ENCODE data around the gene ZG16B. TPM values are rescaled to one million over a fixed set of nuclear protein-coding genes. Genes with fewer than 3 reads are reported as not detected.

Gene ZG16B
- total RNA-seq, 1 donor, result 1.2 TPM

DNA sequence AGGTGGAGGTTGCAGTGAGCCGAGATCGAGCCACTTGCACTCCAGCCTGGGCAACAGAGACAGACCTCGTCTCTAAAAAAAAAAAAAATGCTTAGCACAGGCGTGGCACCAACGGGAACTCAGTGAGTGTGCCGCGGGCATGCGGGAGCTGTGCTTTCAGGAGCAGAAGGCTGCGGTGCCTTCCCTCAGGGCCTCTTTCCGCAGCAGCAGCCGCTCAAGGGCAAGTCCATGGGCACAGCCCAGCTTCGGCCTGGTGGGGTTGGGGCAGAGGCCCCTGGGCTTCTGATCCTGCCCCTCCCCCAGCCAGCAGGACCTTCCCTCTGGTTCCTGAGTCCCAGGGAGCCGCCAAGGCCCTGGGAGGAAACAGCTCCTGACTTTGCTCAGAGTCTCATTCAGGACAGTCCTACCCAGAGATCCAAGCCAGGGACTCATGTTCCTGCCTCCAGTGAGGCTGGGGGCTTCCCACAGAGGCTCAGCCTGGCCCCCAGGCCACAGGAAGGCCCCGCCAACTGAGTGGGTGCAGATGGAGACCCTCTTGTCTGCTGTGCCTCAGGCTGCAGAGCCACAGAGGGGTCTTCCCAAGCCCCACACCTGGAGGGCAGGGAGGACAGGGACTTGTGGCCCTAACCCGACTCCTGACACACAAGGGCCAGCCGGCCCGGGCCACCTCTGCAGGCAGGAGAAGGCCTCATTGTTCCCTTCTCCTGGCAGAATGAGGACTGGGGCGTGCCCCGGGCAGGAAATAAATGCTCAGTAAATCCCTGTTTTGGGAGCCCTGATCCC, 3.3 kb upstream of the ZG16B start:
- Histone ChIP-seq H3K9me3 (ENCODE audit: low read depth, low read length) (no peaks in the 10 kb centered on the region), H3K4me1 (ENCODE audit: insufficient read depth, low read length) (peaks cover 11% of the 10 kb centered on the region), H3K4me3 (ENCODE audit: low read length) (no peak overlapping the region), H3K27me3 (ENCODE audit: insufficient read depth, low read length) (no peaks in the 10 kb centered on the region)

DNA sequence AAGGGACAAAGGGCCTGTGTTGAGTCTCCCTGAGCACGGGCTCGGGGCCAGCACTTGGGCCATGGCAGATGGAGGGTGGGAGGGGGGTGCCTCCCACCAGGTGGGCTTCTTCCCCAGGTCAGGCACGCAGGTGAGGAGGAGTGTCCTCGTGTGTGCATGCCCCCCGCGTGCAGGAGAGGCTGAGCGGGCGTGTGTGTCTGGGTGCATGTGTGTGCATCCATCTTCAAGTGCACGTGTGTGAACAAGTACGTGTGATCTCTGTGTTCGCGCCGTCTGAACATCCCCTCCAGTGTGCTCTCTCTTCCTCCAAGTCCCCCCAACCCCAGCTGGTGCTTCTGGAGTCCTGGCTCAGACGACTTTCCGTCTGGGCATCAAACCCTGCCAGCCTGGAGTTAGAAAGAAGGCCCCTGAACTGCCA, 2.7 kb upstream of the ZG16B start:
- Histone ChIP-seq H3K27me3 (ENCODE audit: insufficient read depth, low read length) (no peaks in the 10 kb centered on the region), H3K4me1 (ENCODE audit: insufficient read depth, low read length) (peaks cover 11% of the 10 kb centered on the region), H3K9me3 (ENCODE audit: low read depth, low read length) (no peaks in the 10 kb centered on the region), H3K4me3 (ENCODE audit: low read length) (no peak overlapping the region)

- no peak overlapping the region for H3K4me3 ChIP-seq (ENCODE audit: low read length)
- peaks cover 11% of the 10 kb centered on the region for H3K4me1 ChIP-seq (ENCODE audit: insufficient read depth, low read length)
- H3K9me3 ChIP-seq (ENCODE audit: low read depth, low read length), result no peaks in the 10 kb centered on the region
- H3K27me3 ChIP-seq (ENCODE audit: insufficient read depth, low read length), result no peaks in the 10 kb centered on the region
Observed at GRCh38 chr16:2827831-2828520, 2.1 kb upstream of the ZG16B start.

DNA sequence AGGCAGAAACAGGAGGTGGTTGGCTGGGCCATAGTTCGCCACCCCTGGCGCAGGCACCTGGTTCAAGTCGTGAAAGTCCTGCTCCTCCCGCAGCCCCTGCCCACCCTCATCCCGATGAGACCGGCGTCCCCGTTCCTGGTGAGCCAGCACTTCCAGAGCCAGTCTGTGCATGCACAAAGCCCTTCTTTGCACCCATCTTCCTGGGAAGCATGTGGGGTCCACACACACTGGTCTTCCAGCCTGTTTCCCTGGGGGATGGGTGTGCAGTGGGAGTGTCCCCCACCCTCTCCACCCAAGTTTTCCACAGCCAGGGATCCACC, 1.6 kb upstream of the ZG16B start:
- Histone ChIP-seq H3K9me3 (ENCODE audit: low read depth, low read length) (no peaks in the 10 kb centered on the region), H3K4me1 (ENCODE audit: insufficient read depth, low read length) (peaks cover 11% of the 10 kb centered on the region), H3K4me3 (ENCODE audit: low read length) (no peak overlapping the region), H3K27me3 (ENCODE audit: insufficient read depth, low read length) (no peaks in the 10 kb centered on the region)

DNA sequence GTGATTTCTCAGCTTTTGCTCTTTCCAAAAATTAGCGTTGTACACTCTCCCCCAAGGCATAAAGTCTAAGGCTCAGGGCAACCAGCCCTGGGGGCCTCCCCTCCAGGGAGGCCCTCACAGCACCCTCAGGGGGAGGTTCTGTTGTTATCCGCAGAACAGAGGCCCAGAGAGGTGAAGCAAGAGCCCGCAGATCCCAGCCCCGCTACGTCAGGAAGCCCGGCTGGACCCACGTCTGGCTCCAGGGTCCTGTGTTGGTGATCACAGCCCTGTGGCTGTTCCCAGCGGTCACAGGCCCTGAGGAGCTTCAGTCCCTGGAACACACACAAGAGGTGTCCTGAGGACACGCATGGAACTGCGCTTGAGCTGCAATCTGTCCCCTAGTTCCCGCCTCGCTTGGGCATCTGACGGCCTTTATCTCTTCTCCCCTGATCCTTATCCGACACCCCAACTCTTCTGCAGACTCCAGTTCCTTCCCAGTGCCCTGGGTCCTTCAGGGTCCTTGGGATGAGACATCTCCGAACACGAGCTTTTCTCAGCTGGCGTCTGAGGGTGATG, 1.1 kb upstream of the ZG16B start:
- no peak overlapping the region for H3K4me3 ChIP-seq (ENCODE audit: low read length)
- peaks cover 11% of the 10 kb centered on the region for H3K4me1 ChIP-seq (ENCODE audit: insufficient read depth, low read length)
- no peaks in the 10 kb centered on the region for H3K27me3 ChIP-seq (ENCODE audit: insufficient read depth, low read length)
- H3K9me3 ChIP-seq (ENCODE audit: low read depth, low read length), result no peaks in the 10 kb centered on the region

DNA sequence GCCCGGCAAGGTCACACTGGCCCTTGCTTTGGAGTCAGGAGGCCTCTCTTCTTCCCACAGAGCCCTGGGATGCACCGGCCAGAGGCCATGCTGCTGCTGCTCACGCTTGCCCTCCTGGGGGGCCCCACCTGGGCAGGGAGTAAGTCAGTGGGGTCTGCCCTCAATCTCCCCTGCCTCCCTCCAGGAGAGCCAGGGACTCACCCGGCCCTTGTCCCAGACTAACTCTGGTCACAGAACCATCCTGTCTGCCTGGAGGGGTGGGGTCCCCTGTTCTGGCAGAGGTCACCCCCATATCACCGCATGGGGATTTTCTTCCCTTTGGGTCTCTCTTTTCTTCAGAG, 222 bp downstream of the ZG16B start:
- Histone ChIP-seq H3K27me3 (ENCODE audit: insufficient read depth, low read length) (no peaks in the 10 kb centered on the region), H3K9me3 (ENCODE audit: low read depth, low read length) (no peaks in the 10 kb centered on the region), H3K4me1 (ENCODE audit: insufficient read depth, low read length) (peaks cover 11% of the 10 kb centered on the region), H3K4me3 (ENCODE audit: low read length) (no peak overlapping the region)

DNA sequence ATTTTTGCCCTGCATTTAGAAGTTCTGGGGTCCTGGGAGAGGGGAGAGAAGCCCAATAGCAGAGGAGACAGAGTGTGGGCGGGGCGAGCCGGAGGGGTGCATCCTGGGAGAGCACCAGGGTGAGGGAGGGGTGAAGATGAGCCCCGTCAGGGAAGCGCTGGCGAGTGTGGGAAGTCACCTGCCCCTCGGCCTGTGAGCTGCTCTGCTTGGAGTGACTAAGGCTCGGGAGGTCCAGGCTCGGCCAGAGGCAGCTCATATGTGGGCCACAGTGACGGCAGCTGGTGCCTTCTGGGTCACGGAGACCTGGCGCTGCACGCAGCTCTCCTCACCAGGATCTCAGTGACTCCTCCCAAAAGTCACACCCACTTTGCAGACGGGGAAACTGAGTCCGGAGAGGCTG, 1.1 kb downstream of the ZG16B start:
- no peaks in the 10 kb centered on the region for H3K27me3 ChIP-seq (ENCODE audit: insufficient read depth, low read length)

DNA sequence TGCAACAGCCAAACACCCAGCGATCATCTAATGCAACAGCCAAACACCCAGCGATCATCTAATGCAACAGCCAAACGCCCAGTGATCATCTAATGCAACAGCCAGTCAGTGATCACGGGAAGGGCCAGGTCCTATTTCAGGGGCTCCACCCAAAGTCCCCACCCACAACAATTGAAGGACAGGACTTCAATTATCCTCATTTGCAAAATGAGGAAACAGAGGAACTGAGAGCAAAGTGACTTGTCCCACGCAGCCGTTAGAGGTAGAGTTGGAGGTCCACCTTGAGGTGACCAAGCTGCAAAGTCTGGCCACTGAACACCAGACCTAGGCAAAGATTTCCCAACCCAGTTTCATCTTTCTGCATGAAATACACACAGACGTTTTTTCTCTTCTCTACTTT, 3.7 kb downstream of the ZG16B start:
- H3K4me3 ChIP-seq (ENCODE audit: low read length), result no peak overlapping the region
- H3K27me3 ChIP-seq (ENCODE audit: insufficient read depth, low read length), result no peaks in the 10 kb centered on the region
- H3K9me3 ChIP-seq (ENCODE audit: low read depth, low read length), result no peaks in the 10 kb centered on the region
- peaks cover 11% of the 10 kb centered on the region for H3K4me1 ChIP-seq (ENCODE audit: insufficient read depth, low read length)

More for the DNA sequence above, 1.1 kb downstream of the ZG16B start:
- peaks cover 11% of the 10 kb centered on the region for H3K4me1 ChIP-seq (ENCODE audit: insufficient read depth, low read length)
- H3K4me3 ChIP-seq (ENCODE audit: low read length), result no peak overlapping the region
- H3K9me3 ChIP-seq (ENCODE audit: low read depth, low read length), result no peaks in the 10 kb centered on the region

DNA sequence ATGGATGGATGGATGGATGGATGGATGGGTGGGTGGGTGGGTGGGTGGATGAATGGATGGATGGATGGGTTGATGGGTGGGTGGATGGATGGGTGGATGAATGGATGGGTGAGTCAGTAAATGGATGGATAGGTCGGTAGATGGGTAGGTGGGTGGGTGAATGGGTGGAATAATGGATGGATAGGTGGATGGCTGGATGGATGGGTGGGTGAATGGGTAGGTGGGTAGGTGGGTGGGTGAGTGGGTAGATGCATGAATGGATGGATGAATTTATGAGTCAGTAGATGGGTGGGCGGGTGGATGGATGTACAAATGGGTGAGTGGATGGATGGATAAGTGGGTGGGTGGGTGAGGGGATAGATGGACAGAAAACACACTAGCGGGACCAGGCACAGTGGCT, 4.9 kb downstream of the ZG16B start:
- H3K4me1 ChIP-seq (ENCODE audit: insufficient read depth, low read length), result peaks cover 5% of the 10 kb centered on the region
- no peak overlapping the region for H3K4me3 ChIP-seq (ENCODE audit: low read length)
- H3K9me3 ChIP-seq (ENCODE audit: low read depth, low read length), result no peaks in the 10 kb centered on the region
- H3K27me3 ChIP-seq (ENCODE audit: insufficient read depth, low read length), result no peaks in the 10 kb centered on the region

DNA sequence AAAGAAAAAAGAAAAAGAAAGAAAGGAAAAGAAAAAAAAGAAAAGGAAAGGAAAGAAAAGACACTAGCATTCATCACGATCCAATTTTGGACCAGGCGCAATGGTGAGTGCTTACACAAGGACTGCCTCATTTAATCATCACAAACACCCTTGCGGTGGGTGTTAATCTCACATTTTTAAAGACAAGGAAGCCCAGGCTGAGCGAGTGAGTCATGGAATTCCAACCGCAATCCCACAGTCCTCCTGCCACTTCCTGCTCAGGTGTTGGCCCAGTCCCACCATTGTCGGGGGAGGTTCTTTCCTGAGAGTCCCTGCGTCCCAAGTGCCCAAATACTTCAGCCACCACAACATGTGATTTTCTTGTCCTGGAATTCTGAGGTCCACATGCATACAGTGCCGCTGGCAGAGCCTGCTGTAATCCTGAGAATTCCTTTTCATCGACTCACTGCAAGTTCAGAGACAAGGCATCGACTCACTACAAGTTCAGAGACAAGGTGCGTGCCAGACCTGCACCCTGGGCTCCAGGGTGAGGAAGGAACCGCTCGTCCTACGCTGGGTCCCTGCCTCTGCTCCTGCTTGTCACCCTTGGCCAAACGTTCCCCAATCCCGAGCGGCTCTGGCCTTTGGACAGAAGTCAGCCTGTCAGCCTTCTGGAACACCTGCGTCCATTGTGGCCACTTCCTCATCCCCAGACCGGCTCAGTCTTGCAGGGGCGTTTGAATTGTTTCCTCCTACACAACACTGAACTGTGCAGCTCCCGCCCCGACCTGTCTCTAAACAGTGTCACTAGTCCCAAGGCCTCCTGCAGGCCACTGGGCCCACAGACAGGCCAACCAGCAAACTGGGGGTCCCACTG, 5.8 kb downstream of the ZG16B start:
- Histone ChIP-seq H3K27me3 (ENCODE audit: insufficient read depth, low read length) (no peaks in the 10 kb centered on the region), H3K4me1 (ENCODE audit: insufficient read depth, low read length) (peaks cover 7% of the 10 kb centered on the region), H3K4me3 (ENCODE audit: low read length) (no peak overlapping the region), H3K9me3 (ENCODE audit: low read depth, low read length) (no peaks in the 10 kb centered on the region)

DNA sequence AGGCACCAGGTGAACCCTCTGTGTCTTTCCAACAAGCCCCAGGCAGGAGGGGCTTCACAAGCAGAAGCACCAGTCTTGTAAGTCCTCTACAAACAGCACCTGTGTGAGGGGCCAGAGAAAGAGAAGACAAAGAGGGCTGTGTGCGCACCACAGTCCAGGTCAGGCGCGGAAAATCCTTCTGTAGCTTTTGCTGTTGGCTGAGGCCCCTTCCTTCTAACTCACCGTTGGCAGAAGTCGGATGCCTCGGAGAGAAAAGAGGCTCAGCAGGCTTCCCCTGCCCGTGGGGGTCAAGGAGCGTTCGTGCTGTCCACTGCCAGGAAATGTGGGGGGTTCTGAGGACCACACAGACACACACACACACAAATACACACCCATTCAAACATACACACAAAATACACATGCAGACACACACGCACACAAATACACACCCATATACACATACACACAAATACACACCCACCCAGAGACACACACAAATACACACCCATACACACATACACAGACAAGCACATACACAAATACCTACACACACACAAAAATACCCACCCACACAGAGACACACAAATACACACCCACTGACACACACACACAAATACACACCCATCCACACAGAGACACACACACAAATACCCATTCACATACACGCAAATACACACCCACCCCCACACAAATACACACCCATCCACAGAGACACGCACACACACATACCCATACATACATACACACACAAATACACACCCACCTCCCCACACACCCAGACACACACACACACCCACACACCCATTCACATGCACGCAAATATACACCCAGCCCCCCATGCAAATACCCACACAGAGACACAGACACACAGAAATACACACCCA, 6.8 kb downstream of the ZG16B start:
- Histone ChIP-seq H3K27me3 (ENCODE audit: insufficient read depth, low read length) (no peaks in the 10 kb centered on the region), H3K4me3 (ENCODE audit: low read length) (no peak overlapping the region), H3K9me3 (ENCODE audit: low read depth, low read length) (no peaks in the 10 kb centered on the region), H3K4me1 (ENCODE audit: insufficient read depth, low read length) (peaks cover 17% of the 10 kb centered on the region)

DNA sequence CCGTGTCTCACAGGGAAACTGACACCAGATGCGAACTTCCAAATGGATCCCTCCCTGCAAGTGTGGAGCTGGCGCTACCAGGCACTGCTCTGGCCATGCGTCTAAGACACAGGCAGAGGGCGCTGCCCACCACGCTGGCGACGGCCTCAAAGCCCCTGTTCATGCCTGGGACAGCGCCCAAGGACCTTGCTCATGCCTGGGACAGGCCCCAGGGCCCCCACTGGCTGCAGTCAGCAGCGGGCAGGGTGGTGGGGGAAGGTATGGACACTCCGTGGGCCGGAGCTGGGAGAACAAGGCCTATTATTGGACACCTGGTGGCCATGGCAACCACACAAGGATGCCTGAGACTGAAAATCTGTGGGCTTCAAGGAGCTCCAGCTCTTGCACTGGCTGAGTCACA, 8.8 kb downstream of the ZG16B start:
- Histone ChIP-seq H3K27me3 (ENCODE audit: insufficient read depth, low read length) (no peaks in the 10 kb centered on the region), H3K9me3 (ENCODE audit: low read depth, low read length) (no peaks in the 10 kb centered on the region), H3K4me1 (ENCODE audit: insufficient read depth, low read length) (peaks cover 25% of the 10 kb centered on the region), H3K4me3 (ENCODE audit: low read length) (no peak overlapping the region)

DNA sequence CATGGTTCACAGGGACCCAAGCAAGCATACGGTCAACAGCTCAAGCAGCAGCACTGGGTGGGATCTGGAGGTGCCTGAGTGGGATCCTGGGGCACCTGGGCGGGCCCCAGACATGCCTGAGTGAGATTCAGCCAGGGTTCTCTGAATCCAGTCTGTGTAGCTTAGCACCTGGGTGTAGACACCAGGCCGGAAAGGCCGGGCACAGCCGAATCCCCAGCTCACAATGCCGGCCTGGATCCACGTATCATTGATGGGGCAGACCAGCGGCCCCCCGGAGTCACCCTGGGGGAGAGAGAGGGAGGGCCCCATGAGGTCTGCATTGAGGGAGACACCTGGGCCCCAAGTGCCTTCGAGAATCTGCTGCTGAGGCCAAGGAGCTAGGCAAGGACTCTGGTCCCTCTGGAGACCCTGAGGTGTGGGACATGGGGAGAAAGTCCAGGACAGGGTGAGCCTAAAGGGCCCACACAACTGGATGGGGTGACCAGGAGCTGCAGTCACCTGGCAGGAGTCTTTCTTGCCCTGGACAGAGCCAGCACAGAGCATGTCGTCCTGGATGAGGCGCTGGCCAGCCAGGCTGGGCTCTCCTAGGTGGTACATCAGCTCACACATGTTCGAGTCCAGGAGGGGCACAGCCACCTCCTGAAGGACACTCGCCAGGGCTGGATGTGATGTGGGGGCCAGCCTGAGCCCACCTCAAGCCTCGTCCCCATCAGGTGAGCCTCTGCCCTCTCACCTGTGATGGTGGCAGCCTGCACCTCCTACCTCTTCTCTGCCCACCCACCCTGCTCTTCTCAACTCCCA, 9.7 kb downstream of the ZG16B start:
- Histone ChIP-seq H3K9me3 (ENCODE audit: low read depth, low read length) (no peaks in the 10 kb centered on the region), H3K4me1 (ENCODE audit: insufficient read depth, low read length) (peaks cover 25% of the 10 kb centered on the region)

GRCh38 chr16:2840914-2841313, 10.8 kb downstream of the ZG16B start:
- H3K27me3 ChIP-seq (ENCODE audit: insufficient read depth, low read length), result no peaks in the 10 kb centered on the region
- no peak overlapping the region for H3K4me3 ChIP-seq (ENCODE audit: low read length)
- no peaks in the 10 kb centered on the region for H3K9me3 ChIP-seq (ENCODE audit: low read depth, low read length)
- H3K4me1 ChIP-seq (ENCODE audit: insufficient read depth, low read length), result peaks cover 25% of the 10 kb centered on the region

More for the DNA sequence above, 9.7 kb downstream of the ZG16B start:
- H3K27me3 ChIP-seq (ENCODE audit: insufficient read depth, low read length), result no peaks in the 10 kb centered on the region
- H3K4me3 ChIP-seq (ENCODE audit: low read length), result no peak overlapping the region
